ENCODE results near the gene GALC.

- TF ChIP-seq TCF12 (IDR thresholded peaks at IDR 0.05; ENCODE audit: low read depth), result no peak
- no peak for TF ChIP-seq FOXM1 (IDR thresholded peaks at IDR 0.05; ENCODE audit: borderline replicate concordance, low read depth)
- TF ChIP-seq EP300 (IDR thresholded peaks at IDR 0.05; ENCODE audit: borderline replicate concordance), result no peak
- TF ChIP-seq REST (IDR thresholded peaks at IDR 0.05; ENCODE audit: low read depth), result no peak
- no peak for TF ChIP-seq TAF1 (IDR thresholded peaks at IDR 0.05; ENCODE audit: low read depth)
- no peak for TF ChIP-seq YY1 (IDR thresholded peaks at IDR 0.05; ENCODE audit: low read depth)
- no peak for TF ChIP-seq MAX (IDR thresholded peaks at IDR 0.05)
- TF ChIP-seq ZBTB7A (IDR thresholded peaks at IDR 0.05; ENCODE audit: low read depth), result no peak
- no peak for TF ChIP-seq RAD21 (IDR thresholded peaks at IDR 0.05; ENCODE audit: low read depth)
- TF ChIP-seq CEBPB (IDR thresholded peaks at IDR 0.05), result no peak
Measured at GRCh38 chr14:87892763-87893162, 100.2 kb downstream of the GALC start.

All from Ishikawa (cell line).